GM12878 (cell line): ENCODE measurements around the gene CNOT3. TPM values are rescaled to one million over a fixed set of nuclear protein-coding genes. Genes with fewer than 3 reads are reported as not detected.
A peak's percentile ranks its signal among the peaks of the same experiment; 100 is the strongest.

Experiments
- ATAC-seq: fragments of 200-7000 bp; cut with Tn5 transposase; 3 replicates; pipeline ENCODE4 v1.9.1; 2020; ENCODE audit warnings: mild to moderate bottlenecking, moderate library complexity
- BruUV-seq: library from RNA; stranded (reverse); fragments of 400-500 nt; replicated peaks from 2 replicates; lab custom pipeline; 2021; lab: Mats Ljungman, UMichigan
- CTCF ChIA-PET: fragments of 300-600 bp; sonication (Branson Sonifier 250); formaldehyde crosslinking; extraction: SDS; loops from one replicate; lab custom pipeline; 2021; ENCODE audit warnings: inconsistent platforms; lab: Yijun Ruan, JAX
- POLR2A ChIA-PET: fragments of 350-600 bp; formaldehyde crosslinking; extraction: SDS; loops from one replicate; lab custom pipeline; 2021; ENCODE audit warnings: inconsistent platforms; lab: Charles Lee
- RAD21 ChIA-PET: fragments of 300-600 bp; sonication (Branson Sonifier 250); formaldehyde crosslinking; loops from one replicate; lab custom pipeline; 2023; ENCODE audit warnings: antibody characterized with exemption; ENCODE audit not compliant: unreplicated experiment; lab: Charles Lee
- SMC1A ChIA-PET: fragments of 300-600 bp; sonication (Branson Sonifier 250); formaldehyde crosslinking; loops from one replicate; lab custom pipeline; 2023; ENCODE audit not compliant: unreplicated experiment, uncharacterized antibody; lab: Charles Lee
- DNase-seq: peaks from one replicate; pipeline ENCODE4 v3.0.0-alpha.2; 2011; ENCODE audit warnings: low read depth, low spot score
- FAIRE-seq: peaks from 3 replicates; lab custom pipeline; 2011; peaks lifted over from hg19 to GRCh38; lab: Jason Lieb, UNC
- H2AFZ ChIP-seq: 2 replicates; pipeline ENCODE4 v1.6.0; 2011; ENCODE audit warnings: low read depth, low read length, control low read depth; ENCODE audit not compliant: control insufficient read depth
- H3K27ac ChIP-seq: 2 replicates; pipeline ENCODE4 v1.5.1; 2011; ENCODE audit warnings: control low read depth; ENCODE audit not compliant: control insufficient read depth, insufficient read depth
- H3K27me3 ChIP-seq, 2 experiments: replicated peaks in 1 of 2; 2 replicates each; pipeline versions ENCODE4 v1.6.0 to v1.6.1; 2011; ENCODE audit warnings: low read length in 1 of 2; ENCODE audit not compliant: control insufficient read depth in 2 of 2, insufficient read depth in 2 of 2
- H3K36me3 ChIP-seq, 2 experiments: 2 replicates each; pipeline ENCODE4 v1.5.1; 2011; ENCODE audit warnings: low read length in 1 of 2; ENCODE audit not compliant: control insufficient read depth in 2 of 2, insufficient read depth in 2 of 2
- H3K4me1 ChIP-seq: 2 replicates; pipeline ENCODE4 v1.6.1; 2011; ENCODE audit warnings: mild to moderate bottlenecking, low read length, moderate library complexity, mixed read lengths; ENCODE audit not compliant: control insufficient read depth, insufficient read depth
- H3K4me2 ChIP-seq: 2 replicates; pipeline ENCODE4 v1.6.0; 2011; ENCODE audit warnings: control low read depth; ENCODE audit not compliant: control insufficient read depth, insufficient read depth
- H3K4me3 ChIP-seq: fragments of 200-600 bp; sonication (generic); 2 replicates; pipeline ENCODE4 v1.5.1; 2016
- H3K79me2 ChIP-seq: 2 replicates; pipeline ENCODE4 v1.6.0; 2011; ENCODE audit warnings: low read length; ENCODE audit not compliant: control insufficient read depth, insufficient read depth
- H3K9ac ChIP-seq: 2 replicates; pipeline ENCODE4 v1.8.0; 2011; ENCODE audit warnings: low read length, control low read depth, mixed read lengths; ENCODE audit not compliant: control insufficient read depth, insufficient read depth
- H3K9me3 ChIP-seq: replicated peaks from 3 replicates; pipeline ENCODE4 v1.5.1; 2011; ENCODE audit warnings: mild to moderate bottlenecking, low read length; ENCODE audit not compliant: control insufficient read depth, insufficient read depth
- H4K20me1 ChIP-seq: 2 replicates; pipeline ENCODE4 v1.6.0; 2011; ENCODE audit not compliant: control insufficient read depth, insufficient read depth
- ATF7 ChIP-seq: fragments of 450-650 bp; IDR thresholded peaks from 2 replicates; pipeline ENCODE4 v1.6.1; 2016; ENCODE audit warnings: low read depth, mild to moderate bottlenecking
- CBFB ChIP-seq: IDR thresholded peaks from 2 replicates; pipeline ENCODE4 v1.6.1; 2016; ENCODE audit warnings: antibody characterized with exemption, low read depth
- E4F1 ChIP-seq: fragments of 450-650 bp; IDR thresholded peaks from 2 replicates; pipeline ENCODE4 v1.6.1; 2018; ENCODE audit warnings: borderline replicate concordance, mild to moderate bottlenecking; ENCODE audit not compliant: partially characterized antibody
- EED ChIP-seq: sonication (generic); IDR thresholded peaks from 2 replicates; pipeline ENCODE4 v1.6.1; 2016; ENCODE audit warnings: antibody characterized with exemption, low read depth
- GATAD2B ChIP-seq: fragments of 450-650 bp; conservative IDR thresholded peaks from 2 replicates; pipeline ENCODE4 v1.6.1; 2017; ENCODE audit warnings: low read depth, mild to moderate bottlenecking, moderate library complexity
- KDM1A ChIP-seq: fragments of 200-600 bp; sonication (generic); IDR thresholded peaks from 2 replicates; pipeline ENCODE4 v1.6.1; 2016; ENCODE audit warnings: borderline replicate concordance
- NRF1 ChIP-seq: conservative IDR thresholded peaks from 2 replicates; pipeline ENCODE4 v1.6.1; 2011; ENCODE audit warnings: mild to moderate bottlenecking, low read depth, low read length, improper control_type of control experiment
- PKNOX1 ChIP-seq: fragments of 450-650 bp; IDR thresholded peaks from 2 replicates; pipeline ENCODE4 v1.6.1; 2016; ENCODE audit warnings: mild to moderate bottlenecking
- POLR2AphosphoS5 ChIP-seq: IDR thresholded peaks from 2 replicates; pipeline ENCODE4 v1.6.1; 2011; ENCODE audit warnings: mild to moderate bottlenecking, low read length, inconsistent platforms
- REST ChIP-seq: IDR thresholded peaks from 2 replicates; pipeline ENCODE4 v1.6.1; 2012; ENCODE audit warnings: mild to moderate bottlenecking, low read depth, low read length
- SKIL ChIP-seq: fragments of 450-650 bp; IDR thresholded peaks from 2 replicates; pipeline ENCODE4 v1.6.1; 2017; ENCODE audit warnings: mild to moderate bottlenecking, low read depth, inconsistent platforms; ENCODE audit not compliant: poor library complexity, severe bottlenecking
- WGBS: methylation state at CpG from one replicate; pipeline ENCODE4 v1.1.6; 2016; ENCODE audit warnings: low lambda C conversion rate; ENCODE audit not compliant: insufficient replicate concordance, insufficient coverage; ENCODE audit errors: missing lambda C conversion rate; 5-methylcytosine and 5-hydroxymethylcytosine counted together
- in situ Hi-C: fragments of 300-500 bp; cut with MboI; formaldehyde crosslinking; loops from 9 replicates; pipeline ENCODE4 v1.14.3; 2018; ENCODE audit warnings: mixed read lengths
- intact Hi-C: fragments of 100-400 bp; cut with micrococcal nuclease; formaldehyde crosslinking; loops from one replicate; pipeline ENCODE4 v1.14.2; 2022; ENCODE audit not compliant: unreplicated experiment
- polyA plus RNA-seq, 11 experiments: library from polyadenylated mRNA; depleted of rRNA in 4 of 11; unstranded in 6 of 11; stranded (reverse) in 5 of 11; fragments of >200 nt; fragmentation: Nextera tagmentation in 4 of 11; fragmentation: Illumina TruSeq in 1 of 11; extraction: Ambion mirVana in 4 of 11; extraction: Trizol in 1 of 11; gene quantifications; 1 replicate in 1 of 11; 2 replicates in 10 of 11; pipeline versions ENCODE4 v1.2.1 to v1.2.3, GENCODE V29; 2011 to 2016; ENCODE audit warnings: inconsistent platforms in 2 of 11, missing spikeins in 2 of 11, low read depth in 1 of 11
- total RNA-seq, 4 experiments: library from RNA; depleted of rRNA in 3 of 4; stranded (reverse); fragments of >200 nt in 3 of 4; fragmentation: Illumina TruSeq in 1 of 4; extraction: Trizol in 1 of 4; gene quantifications; 2 replicates each; pipeline versions ENCODE4 v1.2.1 to v1.2.3, GENCODE V29; 2013 to 2021

CNOT3 gene
- total and polyA plus RNA-seq, 10 of the 15 experiments (the other 5 are each of a cell fraction or from before 2014, with no cell fraction given), result 0.14 to 45.1 (median 14.0) TPM

GRCh38 chr19:54159352-54160181, 22.0 kb downstream of the CNOT3 start, which contains the start of gene LENG1:
TSS of gene LENG1 (minus strand) at chr19:54159721. CDS start at chr19:54159695, 26 bp downstream.
- DNase-seq (peak; percentile 99), FAIRE-seq (peak; percentile 99), ATAC-seq (peak; percentile 95)
- no TSS peak for BruUV-seq
- H3K4me1 ChIP-seq, result peaks cover 4% of the 10 kb centered on the region; the same call in 1 of the 2 replicates
- peak within 1 kb of the TSS; percentile 93 for H3K27ac ChIP-seq
- POLR2A ChIA-PET, result interaction anchor here (0.8 to 4.0 kb wide), 5 partner anchors 11 to 44 kb away, joined by 4 to 30 read pairs (median 6); partner anchors contain the start of genes CNOT3, MBOAT7, PRPF31 and TFPT
- H3K4me3 ChIP-seq, result peak within 1 kb of the TSS; percentile 95
- 1% methylated on average over 68 of the region's 72 CpGs for WGBS
- CTCF ChIA-PET, result interaction anchor here (0.8 to 2.1 kb wide), 5 partner anchors 8 to 107 kb away, joined by 3 to 15 read pairs (median 4); partner anchors contain the start of gene CNOT3
- peak within 1 kb of the TSS; percentile 97 for H3K4me2 ChIP-seq
- SMC1A ChIA-PET, result interaction anchor here (1.3 to 1.5 kb wide), 2 partner anchors 30 to 231 kb away, joined by 4 read pairs; partner anchors contain the start of gene MBOAT7
- H3K9ac ChIP-seq, result peak within 1 kb of the TSS; percentile 92
- no peaks in the 10 kb centered on the region for H3K27me3 ChIP-seq
- intact Hi-C loops (loop anchor here (1.0 kb wide), 2 partner anchors 22 to 31 kb away; partner anchors contain the start of gene CNOT3), in situ Hi-C loops (no loop called here)
- H3K36me3 ChIP-seq, result peaks cover 8 to 11% of the 10 kb centered on the region in 2 experiments; a peak in 3 of 4 replicates
- peaks cover 8% of the 10 kb centered on the region for H3K79me2 ChIP-seq
- RAD21 ChIA-PET, result interaction anchor here (0.8 to 2.1 kb wide), 4 partner anchors 10 to 30 kb away, joined by 3 to 14 read pairs (median 4); partner anchors contain the start of genes CNOT3 and MBOAT7
- no peaks in the 10 kb centered on the region for H4K20me1 ChIP-seq
- H3K9me3 ChIP-seq, result no peaks in the 10 kb centered on the region; the same call in 2 of the 3 replicates
- peak within 1 kb of the TSS; percentile 95 for H2AFZ ChIP-seq
- TF ChIP-seq GATAD2B (peak; percentile 7; the same call in 1 of the 2 replicates), CBFB (0 out of 2 replicates have a peak, but pooled peaks have one; percentile 15), POLR2AphosphoS5 (peak; percentile 90), REST (peak; percentile 23; the same call in 1 of the 2 replicates), SKIL (peak; percentile 80), E4F1 (peak; percentile 91), PKNOX1 (peak; percentile 98), NRF1 (peak; percentile 83), EED (no peak), KDM1A (no peak), ATF7 (0 out of 2 replicates have a peak, but pooled peaks have one; percentile 21)
